Measurements from ENCODE around the gene PRDM7. TPM values are rescaled to one million over a fixed set of nuclear protein-coding genes. Genes with fewer than 3 reads are reported as not detected.
"Not testable (repeated sequence)": the region's sequence is repeated elsewhere in the genome, so short reads cannot be mapped to it uniquely, and the experiment has no call there.

PRDM7 gene
- polyA plus RNA-seq, 3 donors = 0.53 to 0.76 (median 0.53) TPM

DNA sequence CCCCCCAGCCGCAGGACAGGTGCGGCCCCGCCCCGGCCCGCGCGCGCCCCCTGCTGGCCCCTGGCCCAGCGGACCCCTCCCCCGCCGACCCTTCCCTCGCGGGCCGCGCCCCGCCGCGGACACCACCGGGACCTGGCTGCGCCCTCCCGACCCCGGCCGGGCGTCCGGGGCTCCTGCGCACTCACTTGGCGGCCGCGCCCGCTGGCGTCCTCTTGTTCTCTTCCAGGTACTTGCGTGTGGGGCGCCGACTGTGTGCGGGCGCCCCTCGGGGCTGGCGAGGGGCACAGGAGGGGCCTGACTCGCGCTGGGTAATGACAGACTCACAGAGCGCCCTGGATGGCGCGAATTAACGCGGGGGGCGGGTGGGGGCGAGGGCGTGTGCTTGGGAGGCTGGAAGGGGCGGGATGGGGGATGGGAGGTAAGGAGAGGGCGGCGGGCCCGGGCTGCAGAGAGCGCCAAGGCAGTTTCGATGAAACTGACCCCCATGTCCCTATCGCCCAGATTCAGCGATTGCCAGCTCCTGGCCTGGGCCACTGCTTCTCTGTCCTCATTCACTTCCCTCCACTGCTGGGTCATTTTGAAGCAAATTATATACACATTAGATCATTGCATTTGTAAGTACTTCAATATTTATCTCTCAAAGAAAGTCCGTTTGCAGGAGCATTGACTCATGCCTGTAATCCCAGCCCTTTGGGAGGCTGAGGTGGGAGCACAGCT is 57.4 kb downstream of the PRDM7 start:
- no peak for DNase-seq (ENCODE audit: extremely low read depth in 1 of 11, low read depth in 9 of 11, low spot score in 4 of 11)

DNA sequence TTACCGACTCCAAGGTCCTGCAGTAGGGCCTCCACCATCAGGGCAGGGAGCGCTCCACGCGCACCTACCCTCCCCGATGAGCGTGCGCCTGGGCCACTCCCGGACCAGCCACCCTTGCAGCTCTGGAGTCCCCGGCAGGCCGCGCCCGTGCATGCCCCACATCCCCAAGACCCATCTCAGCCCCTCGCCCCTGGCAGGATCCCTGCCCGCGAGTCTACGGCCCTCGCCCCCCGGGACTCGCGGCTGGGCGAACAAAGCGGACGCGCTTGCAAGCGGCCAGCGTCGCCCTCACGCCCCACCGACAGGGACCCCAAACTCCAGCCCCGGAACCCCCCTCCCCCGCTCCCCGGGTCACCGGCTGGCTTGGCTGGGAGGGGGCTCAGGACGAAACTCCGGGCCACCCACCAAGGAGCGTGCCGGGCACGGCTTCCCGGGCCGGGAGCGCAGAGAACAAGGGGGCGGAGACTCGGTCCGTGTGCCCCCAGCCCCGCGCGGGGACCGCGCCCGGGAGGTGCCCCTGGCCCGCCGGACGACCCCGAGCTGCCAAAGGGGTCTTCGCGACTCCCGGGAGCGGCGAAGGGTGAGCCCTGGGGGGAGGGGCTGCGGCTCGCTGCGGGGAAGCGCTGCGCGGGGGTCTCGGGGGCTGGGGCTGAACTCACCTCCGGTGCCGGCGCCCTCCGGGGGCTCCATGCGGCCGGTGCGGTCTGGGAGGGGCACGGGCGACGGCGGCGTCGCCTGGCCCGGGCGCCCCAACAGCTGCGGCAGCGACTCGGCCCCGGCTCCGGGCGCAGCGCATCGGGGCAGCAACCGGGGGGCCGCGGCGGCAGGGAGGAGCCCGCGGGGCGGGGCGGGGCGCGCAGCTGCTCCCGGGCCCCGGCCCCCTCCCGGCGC is 58.2 kb downstream of the PRDM7 start, which contains the start of gene DBNDD1:
TSS of gene DBNDD1 (minus strand) at position 805 of the 891 bp plus-strand sequence. CDS start at position 690, 115 bp downstream.
- DNase-seq (ENCODE audit: extremely low read depth in 1 of 11, low read depth in 9 of 11, low spot score in 4 of 11) = no peak

DNA sequence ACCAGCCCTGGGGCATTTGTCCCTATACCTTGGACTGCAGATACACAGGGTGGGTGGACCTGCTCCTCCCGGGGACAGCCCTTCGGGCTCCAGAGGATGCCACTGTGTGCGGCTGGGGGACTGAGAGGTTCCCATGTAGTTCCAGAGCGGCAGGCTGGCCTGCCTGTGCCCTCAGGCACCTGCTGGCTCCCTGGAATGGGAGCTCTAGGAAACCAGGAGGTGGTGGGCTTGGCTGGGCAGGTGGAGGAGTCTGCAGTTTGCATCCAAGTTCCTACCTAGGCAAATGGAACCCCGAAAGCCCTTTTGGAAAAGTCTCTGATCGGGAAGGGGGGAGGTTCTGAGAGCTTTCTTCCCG is 58.9 kb downstream of the PRDM7 start:
- DNase-seq (ENCODE audit: extremely low read depth in 1 of 11, low read depth in 9 of 11, low spot score in 4 of 11) = no peak

DNA sequence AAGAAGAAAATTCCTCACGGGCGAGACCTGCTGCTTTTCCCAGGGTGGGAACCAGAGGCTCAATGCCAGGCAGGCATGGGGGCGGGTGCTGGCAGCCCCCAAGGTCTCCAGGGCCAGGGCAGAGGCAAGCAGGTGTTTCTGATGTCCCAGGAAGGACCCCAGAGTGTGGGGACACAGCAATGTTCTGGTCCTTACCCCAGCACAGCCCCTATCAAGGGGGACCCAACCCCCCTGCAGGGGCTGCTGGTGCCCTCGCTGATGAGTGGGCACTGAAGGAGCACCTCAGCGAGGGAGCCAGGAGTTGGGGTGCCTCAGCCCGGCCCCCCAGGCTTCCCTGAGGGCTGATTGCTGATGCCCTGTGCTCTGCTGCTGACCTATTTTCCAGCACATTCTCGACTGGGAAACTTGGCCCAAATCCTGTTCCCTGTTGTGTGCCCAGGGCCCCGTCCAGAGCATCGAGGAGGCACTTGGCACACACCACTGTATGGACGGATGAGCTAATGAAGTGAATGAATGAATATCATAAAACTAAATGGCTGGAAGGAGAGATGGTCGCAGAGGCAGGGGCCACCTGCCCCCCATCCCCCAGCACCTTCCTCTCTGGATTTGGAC is 60.7 kb downstream of the PRDM7 start:
- DNase-seq (ENCODE audit: extremely low read depth in 1 of 11, low read depth in 9 of 11, low spot score in 4 of 11) = no peak

DNA sequence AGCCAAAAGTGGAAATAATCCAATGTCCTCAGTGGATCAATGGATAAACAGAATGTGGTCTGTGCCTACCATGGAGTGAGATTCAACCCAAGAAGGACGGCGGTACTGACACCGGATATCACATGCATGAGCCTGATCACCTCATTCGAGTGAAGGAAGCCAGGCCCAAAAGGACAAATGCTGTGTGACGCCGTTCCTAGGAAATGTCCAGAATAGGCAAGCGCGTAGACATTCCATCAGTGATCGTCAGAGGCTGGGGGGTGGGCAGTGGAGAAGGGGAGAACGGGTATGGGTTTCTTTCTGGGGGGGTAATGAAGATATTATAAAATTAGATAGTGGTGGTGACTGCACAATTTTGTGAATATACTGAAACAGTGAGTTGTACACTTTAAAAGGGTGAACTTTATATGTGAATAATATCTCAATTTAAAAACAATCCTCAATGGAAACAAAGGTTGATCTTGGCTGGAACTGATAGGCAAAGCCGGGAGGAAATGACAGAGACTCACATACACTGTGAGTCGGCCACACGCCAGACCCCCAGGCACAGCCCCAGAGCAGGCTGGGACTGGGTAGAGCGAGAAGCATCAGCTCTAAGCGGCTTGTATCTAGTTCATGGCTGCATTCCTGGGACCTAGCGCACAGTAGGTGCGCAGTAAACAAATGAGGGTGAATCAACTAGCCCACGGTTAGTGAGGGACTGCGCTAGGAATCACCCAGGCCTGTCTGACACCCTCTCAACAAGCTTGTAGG is 61.4 kb downstream of the PRDM7 start:
- DNase-seq (ENCODE audit: extremely low read depth in 1 of 11, low read depth in 9 of 11, low spot score in 4 of 11) = no peak

DNA sequence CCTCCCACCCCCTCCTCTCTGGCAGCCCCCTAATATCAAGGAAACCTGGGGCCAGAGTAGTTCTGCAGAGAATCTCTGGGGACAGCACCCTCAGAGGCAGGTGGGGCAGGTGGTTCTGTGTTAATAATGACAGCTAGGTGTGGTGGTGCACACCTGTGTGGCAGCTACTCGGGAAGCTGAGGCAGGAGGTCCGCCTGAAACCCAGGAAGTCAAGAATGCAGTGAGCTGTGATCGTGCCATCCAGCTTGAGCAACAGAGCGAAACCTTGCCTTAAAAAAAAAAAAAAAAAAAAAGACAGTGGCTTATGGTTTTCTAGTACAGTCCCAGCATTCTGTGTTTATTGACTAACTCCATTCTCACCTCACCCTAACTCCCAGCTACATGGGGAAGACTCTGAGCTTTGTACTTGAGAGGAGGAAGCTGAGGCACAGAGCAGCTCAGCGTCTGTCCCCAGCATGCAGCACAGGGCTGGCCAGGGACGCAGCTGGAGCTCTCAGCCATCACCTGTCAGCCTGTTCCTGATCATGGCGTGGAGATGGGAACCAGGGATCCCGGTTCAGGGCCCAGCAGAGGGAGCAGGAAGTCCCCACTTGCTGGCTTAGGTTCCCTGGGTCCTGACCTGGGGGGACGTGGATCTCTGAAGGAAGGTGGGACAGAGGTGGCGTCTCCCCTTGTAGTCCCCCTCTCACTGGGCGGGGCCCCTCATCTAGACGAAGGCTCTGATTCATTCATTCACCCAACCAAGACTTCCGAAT is 64.0 kb downstream of the PRDM7 start:
- DNase-seq (ENCODE audit: extremely low read depth in 1 of 11, low read depth in 9 of 11, low spot score in 4 of 11) = no peak

DNA sequence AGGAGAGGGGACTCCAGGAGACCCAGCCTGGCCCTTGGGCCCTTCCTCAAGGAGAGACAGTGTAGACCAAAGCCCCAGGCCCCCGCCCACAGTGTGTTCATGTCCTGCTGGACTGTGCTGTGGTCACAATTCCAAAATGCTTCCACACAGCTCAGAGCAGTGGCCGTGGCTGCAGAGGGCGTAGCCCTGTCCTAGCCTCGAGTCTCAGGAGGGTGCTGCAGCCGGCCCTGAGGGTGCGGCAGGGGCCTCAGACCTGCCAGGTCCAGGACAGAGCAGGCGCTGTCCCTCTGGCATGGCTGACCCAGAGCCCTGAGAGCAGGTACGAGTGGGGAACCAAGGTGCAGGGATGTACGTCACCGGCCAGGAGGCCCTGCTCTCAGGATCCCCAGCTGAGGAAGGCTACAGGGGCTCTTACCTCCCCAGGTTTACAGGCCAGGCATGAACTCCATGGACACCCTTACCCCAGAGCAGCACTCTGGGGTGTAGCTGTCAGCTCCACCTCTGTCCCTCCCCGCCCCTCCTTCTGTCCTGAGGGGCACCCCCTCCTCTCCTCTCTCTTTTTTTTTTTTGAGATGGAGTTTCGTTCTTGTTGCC is 65.1 kb downstream of the PRDM7 start:
- no peak for DNase-seq (ENCODE audit: extremely low read depth in 1 of 11, low read depth in 9 of 11, low spot score in 4 of 11)

DNA sequence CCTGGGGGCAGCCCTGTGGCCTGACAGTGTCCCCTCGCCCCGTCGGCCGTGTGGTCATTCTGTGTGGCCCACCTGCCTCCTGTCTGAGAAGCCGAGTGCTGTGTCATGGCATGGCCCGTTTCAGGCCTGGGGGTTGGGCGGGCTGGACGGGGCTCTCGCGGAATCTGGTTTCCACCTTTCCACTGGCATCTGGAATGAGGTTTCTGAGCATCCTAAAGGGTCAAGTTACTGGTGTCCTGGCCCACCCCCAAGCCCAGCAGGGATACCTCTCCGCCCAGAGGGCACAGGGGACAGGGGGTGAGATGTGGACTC is 65.7 kb downstream of the PRDM7 start:
- no peak for DNase-seq (ENCODE audit: extremely low read depth in 1 of 11, low read depth in 9 of 11, low spot score in 4 of 11)

DNA sequence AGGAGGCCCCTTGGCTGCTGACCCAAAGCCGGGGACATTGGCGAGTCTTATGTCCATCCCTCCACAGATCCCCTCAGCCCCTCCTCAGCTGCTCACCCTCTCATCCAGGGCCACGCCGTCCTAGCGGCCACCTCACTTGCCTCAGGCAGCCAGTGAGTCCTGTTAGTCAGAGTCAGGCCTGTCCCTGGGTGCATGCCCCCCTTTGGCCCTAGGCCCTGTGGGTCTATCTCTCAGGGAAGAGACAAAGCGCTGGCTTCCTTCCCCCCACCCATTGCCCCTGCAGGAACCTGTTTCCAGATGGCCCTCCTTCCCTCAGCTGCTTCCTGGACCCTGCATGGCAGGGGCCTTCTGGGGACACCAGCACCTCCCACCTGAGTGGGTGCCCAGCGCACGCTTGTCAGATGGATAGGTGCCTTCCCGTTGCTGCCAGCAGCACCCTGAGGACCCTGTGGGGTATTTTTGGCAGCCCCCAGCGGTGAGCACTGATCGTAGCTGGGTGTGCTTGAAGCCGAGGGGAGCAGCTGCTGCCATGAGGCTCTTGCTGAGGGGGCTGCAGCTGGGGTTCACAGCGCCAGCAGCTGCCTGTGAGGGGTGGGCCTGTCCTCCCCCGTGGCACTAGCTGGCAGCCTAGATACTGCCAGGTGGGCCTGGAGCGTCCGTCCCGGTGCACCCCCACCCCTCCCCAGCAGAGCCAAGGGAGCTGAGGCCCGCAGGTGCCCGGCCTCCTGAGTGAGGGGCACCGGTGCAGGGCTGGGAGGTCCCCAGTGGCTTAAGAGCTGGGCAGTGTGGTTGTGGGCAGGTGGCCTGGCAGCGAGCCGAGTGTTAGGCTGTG is 66.2 kb downstream of the PRDM7 start:
- DNase-seq (ENCODE audit: extremely low read depth in 1 of 11, low read depth in 9 of 11, low spot score in 4 of 11) = no peak

DNA sequence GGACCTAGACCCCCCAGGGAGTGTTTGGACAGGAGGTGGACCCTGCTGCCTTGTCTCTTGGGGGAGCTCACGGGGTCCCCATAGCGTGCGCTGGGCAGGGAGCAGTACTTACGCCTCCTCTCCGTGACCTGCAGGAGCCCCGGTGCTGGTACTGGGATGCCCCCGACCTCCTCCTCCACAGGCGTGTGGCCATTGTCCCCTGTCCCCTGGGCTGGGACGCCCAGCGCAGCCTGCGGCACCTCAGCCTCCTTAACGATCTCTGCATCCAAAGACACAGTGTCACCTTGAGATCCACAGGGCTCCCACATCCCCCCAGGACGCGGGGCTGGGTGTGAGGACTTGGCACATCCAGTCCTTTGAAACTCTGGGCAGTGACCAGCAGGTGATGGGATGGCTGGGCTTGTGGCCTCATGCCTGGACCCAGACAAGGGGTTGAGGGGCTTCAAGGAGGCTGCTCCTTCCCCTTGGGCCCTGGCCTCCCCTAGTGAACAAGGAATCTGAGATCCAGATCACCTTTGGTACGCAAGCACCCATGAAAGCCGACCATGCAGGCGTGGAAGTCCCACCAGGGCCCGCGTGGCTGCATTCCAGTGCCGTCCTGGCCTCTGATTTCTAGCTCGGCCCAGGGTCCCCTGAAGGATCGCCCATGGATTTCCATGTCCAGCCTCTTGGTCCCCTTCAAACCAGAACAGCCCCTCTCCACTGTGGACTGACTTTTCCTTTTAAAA is 67.8 kb downstream of the PRDM7 start:
- DNase-seq (ENCODE audit: extremely low read depth in 1 of 11, low read depth in 9 of 11, low spot score in 4 of 11) = no peak

DNA sequence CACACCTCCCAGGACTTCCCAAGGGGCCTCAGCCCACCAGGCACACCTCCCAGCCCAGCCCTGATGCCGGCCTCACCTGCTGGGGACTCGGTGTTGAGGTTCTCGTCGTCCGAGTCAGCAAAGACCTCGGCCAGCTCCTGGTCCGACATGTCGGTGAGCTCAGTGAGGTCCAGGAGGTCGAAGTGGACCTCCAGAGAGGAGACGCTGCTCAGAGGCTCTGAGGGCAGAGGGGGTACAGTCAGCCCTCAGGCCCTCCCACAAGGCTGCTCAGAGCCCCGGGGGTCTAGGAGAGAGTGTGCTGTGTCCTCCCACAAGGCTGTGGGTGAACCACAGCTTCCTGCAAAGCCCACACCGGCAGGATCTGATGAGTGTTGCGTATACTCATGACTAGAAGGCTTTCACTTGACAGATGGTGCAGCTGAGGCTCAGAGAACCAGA is 68.4 kb downstream of the PRDM7 start:
- no peak for DNase-seq (ENCODE audit: extremely low read depth in 1 of 11, low read depth in 9 of 11, low spot score in 4 of 11)

DNA sequence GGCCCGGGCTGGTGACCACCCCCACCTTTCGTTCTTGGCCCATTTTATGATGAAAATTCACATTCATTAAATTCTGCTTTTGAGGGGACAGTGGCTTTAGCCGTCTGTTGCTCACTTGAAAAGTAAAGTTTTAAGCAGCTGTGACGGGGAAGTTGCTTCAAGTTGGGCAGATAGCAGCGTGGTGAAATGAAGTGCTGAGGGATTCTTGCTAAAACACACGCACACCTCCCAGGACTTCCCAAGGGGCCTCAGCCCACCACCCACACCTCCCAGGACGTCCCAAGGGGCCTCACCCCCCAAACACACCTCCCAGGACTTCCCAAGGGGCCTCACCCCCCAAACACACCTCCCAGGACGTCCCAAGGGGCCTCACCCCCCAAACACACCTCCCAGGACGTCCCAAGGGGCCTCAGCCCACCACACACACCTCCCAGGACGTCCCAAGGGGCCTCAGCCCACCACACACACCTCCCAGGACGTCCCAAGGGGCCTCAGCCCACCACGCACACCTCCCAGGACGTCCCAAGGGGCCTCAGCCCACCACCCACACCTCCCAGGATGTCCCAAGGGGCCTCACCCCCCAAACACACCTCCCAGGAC is 69.4 kb downstream of the PRDM7 start:
- not testable (repeated sequence) for DNase-seq (ENCODE audit: extremely low read depth in 1 of 11, low read depth in 9 of 11, low spot score in 4 of 11)

DNA sequence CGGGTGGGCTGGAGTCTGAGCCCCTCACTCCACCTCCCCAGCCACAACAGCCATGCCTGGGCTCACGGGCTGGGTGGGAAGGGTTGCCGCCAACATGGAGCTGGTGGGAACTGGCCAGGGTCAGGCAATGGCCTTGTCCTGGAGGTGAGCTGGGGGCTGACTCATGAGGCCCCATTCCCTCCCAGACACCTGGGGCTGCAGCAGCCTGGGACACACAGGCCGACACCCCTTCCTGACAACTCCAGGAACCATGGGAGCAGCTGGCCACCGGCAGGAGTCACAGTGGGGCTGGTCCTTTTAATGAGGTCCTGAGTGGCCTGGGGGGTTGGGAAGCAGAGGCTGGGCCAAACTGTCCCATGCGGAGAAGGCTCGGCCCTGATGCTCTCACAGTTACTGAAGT is 70.1 kb downstream of the PRDM7 start:
- DNase-seq (ENCODE audit: extremely low read depth in 1 of 11, low read depth in 9 of 11, low spot score in 4 of 11) = no peak

All from renal cortex interstitium (tissue), 11 donors.